ENCODE results near the gene AGT.

Gene AGT

GRCh38 chr1:230739564-230740290, 25.8 kb upstream of the AGT start:
- no peak for TF ChIP-seq GABPA (IDR thresholded peaks at IDR 0.05; ENCODE audit: low read depth)
- no peak for TF ChIP-seq REST (IDR thresholded peaks at IDR 0.05; ENCODE audit: insufficient replicate concordance, low read depth)
- TF ChIP-seq CTCF (IDR thresholded peaks at IDR 0.05; ENCODE audit: insufficient read depth, low read length): no peak
- TF ChIP-seq SPI1 (IDR thresholded peaks at IDR 0.05; ENCODE audit: borderline replicate concordance, low read depth): no peak
- no peak for TF ChIP-seq POLR2AphosphoS5 (IDR thresholded peaks at IDR 0.05; ENCODE audit: low read depth)
- H3K27me3 ChIP-seq (ENCODE audit: insufficient read depth, poor library complexity, severe bottlenecking): no peaks in the 10 kb centered on the region
- no peak overlapping the region for H3K27ac ChIP-seq (replicated peaks)
- H3K4me3 ChIP-seq (replicated peaks; ENCODE audit: insufficient read depth, low read length): no peak overlapping the region
- DNase-seq (ENCODE audit: low read depth in 1 of 2, low spot score in 1 of 2): no peak

- TF ChIP-seq GABPA (IDR thresholded peaks at IDR 0.05; ENCODE audit: low read depth) (no peak), REST (IDR thresholded peaks at IDR 0.05; ENCODE audit: insufficient replicate concordance, low read depth) (no peak), SPI1 (IDR thresholded peaks at IDR 0.05; ENCODE audit: borderline replicate concordance, low read depth) (no peak), POLR2AphosphoS5 (IDR thresholded peaks at IDR 0.05; ENCODE audit: low read depth) (no peak)
- no peaks in the 10 kb centered on the region for H3K27me3 ChIP-seq (ENCODE audit: insufficient read depth, poor library complexity, severe bottlenecking)
- no peak for DNase-seq (ENCODE audit: low read depth in 1 of 2, low spot score in 1 of 2)
- H3K27ac ChIP-seq (replicated peaks): no peak overlapping the region
- H3K4me3 ChIP-seq (replicated peaks; ENCODE audit: insufficient read depth, low read length): no peak overlapping the region
Observed at GRCh38 chr1:230737622-230738262, 23.8 kb upstream of the AGT start.

- Histone ChIP-seq H3K27me3 (ENCODE audit: insufficient read depth, poor library complexity, severe bottlenecking) (no peaks in the 10 kb centered on the region), H3K4me3 (replicated peaks; ENCODE audit: insufficient read depth, low read length) (no peak overlapping the region), H3K27ac (replicated peaks) (no peak overlapping the region)
- DNase-seq (ENCODE audit: low read depth in 1 of 2, low spot score in 1 of 2): no peak
- TF ChIP-seq REST (IDR thresholded peaks at IDR 0.05; ENCODE audit: insufficient replicate concordance, low read depth): no peak
- TF ChIP-seq POLR2AphosphoS5 (IDR thresholded peaks at IDR 0.05; ENCODE audit: low read depth): no peak
- TF ChIP-seq CTCF (IDR thresholded peaks at IDR 0.05; ENCODE audit: insufficient read depth, low read length): no peak
- TF ChIP-seq GABPA (IDR thresholded peaks at IDR 0.05; ENCODE audit: low read depth): no peak
- no peak for TF ChIP-seq SPI1 (IDR thresholded peaks at IDR 0.05; ENCODE audit: borderline replicate concordance, low read depth)
Observed at GRCh38 chr1:230735447-230735846, 21.5 kb upstream of the AGT start.

Measured in HL-60 (cell line).